ENCODE results near the gene IL6R.
A peak's percentile ranks its signal among the peaks of the same experiment; 100 is the strongest.

IL6R gene

DNA sequence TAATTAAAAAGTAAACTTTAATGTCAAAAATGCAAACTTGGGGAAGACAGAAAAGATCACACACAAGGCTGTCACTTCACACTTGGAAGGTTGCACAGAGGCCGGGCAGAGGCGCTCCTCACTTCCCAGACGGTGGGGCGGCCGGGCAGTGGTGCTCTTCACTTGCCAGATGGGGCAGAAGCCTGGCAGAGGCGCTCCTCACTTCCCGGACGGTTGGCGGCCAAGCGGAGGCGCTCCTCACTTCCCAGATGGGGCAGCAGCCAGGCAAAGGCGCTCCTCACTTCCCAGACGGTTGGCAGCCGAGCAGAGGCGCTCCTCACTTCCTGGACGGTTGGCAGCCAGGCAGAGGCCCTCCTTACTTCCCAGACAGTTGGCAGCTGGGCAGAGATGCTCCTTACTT, 25.8 kb upstream of the IL6R start:
- DNase-seq (ENCODE audit: extremely low read depth, insufficient read length), result no peak
- TF ChIP-seq, protein P1, sequence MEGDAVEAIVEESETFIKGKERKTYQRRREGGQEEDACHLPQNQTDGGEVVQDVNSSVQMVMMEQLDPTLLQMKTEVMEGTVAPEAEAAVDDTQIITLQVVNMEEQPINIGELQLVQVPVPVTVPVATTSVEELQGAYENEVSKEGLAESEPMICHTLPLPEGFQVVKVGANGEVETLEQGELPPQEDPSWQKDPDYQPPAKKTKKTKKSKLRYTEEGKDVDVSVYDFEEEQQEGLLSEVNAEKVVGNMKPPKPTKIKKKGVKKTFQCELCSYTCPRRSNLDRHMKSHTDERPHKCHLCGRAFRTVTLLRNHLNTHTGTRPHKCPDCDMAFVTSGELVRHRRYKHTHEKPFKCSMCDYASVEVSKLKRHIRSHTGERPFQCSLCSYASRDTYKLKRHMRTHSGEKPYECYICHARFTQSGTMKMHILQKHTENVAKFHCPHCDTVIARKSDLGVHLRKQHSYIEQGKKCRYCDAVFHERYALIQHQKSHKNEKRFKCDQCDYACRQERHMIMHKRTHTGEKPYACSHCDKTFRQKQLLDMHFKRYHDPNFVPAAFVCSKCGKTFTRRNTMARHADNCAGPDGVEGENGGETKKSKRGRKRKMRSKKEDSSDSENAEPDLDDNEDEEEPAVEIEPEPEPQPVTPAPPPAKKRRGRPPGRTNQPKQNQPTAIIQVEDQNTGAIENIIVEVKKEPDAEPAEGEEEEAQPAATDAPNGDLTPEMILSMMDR (IDR thresholded peaks at IDR 0.05; ENCODE audit: insufficient read depth, low read length, poor library complexity, severe bottlenecking), result no peak
- H3K27me3 ChIP-seq (replicated peaks; ENCODE audit: control insufficient read depth, insufficient read depth, low read length), result no peaks in the 10 kb centered on the region

DNA sequence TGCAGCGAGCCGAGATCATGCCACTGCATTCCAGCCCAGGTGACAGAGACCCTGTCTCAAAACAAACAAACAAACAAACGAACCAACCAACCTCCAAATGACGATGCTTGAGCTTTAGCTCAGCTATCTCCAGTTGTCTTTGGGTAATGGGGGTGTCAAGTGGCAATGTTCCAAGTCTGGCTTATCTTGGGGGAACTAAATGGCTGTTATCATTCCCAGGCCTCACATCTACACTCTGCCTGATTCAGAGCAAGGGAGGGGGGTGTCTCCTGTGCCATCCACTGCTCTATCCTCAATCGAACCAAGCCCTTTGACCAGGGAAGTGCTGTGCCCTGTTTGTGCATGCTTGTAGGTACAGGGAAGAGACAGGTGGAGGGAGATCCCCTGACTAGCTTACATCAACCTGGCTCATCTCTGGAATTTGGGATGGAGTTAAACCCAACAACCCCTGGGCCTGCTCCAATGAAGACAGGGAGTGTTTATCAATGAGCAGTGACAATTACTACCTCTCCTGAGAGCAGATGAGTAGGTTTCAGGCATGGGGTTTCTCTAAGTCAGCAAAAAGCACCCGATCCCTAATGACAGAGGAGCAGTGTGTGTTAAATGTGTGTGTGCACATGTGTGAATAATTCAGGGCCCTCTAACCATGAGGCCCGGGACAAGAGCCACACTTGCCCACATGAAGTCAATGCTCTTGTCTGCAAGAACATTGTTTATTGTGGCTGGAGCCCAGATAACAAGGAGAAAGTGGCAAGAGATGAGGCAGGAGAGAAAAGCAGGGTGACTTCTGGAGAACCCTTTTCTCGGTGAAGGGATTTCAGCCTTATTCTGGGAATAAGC, 20.3 kb upstream of the IL6R start:
- H3K27me3 ChIP-seq (replicated peaks; ENCODE audit: control insufficient read depth, insufficient read depth, low read length), result no peaks in the 10 kb centered on the region
- no peaks in the 10 kb centered on the region for H3K36me3 ChIP-seq (ENCODE audit: control insufficient read depth, insufficient read depth, low read length)
- TF ChIP-seq, protein P1 (IDR thresholded peaks at IDR 0.05; ENCODE audit: insufficient read depth, low read length, poor library complexity, severe bottlenecking), result no peak

More for the DNA sequence above, 25.8 kb upstream of the IL6R start:
- Histone ChIP-seq H3K4me3 (replicated peaks; ENCODE audit: low read depth, low read length) (no peak overlapping the region), H3K36me3 (ENCODE audit: control insufficient read depth, insufficient read depth, low read length) (no peaks in the 10 kb centered on the region)

DNA sequence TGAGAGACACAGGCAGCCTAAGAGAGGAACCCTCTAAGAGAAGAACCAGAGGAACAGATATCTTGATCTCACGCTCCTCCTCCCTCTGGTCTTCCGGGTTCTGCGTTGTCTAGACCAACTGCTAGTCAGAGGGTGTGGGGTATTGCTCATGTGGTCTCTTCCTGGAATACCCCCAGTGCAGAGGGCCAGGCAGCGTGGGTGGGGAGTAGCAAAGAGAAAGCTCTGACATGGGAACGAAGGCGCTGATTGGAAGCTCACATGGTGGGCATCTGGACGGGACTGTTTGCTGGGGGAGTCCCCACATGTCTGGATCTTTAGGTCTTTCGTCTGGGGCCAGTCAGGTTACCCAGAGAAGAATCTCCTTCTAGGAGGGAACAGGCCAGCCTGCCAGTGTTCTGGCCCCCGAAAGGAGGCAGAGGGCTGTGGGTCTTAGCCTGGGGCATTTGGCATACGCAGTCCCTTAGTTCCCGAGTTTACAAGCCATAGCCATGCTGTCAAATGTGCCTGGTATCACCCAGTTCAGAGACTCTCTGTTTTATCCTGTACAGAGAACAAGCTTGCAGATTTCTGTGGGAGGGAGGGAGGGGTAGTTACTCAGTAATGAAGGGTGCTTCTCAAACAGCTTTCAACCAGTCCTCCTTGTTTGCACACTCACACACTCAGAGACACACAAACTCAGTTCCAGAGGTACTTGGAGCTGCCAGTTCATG, 18.3 kb upstream of the IL6R start:
- H3K27me3 ChIP-seq (replicated peaks; ENCODE audit: control insufficient read depth, insufficient read depth, low read length), result no peaks in the 10 kb centered on the region
- TF ChIP-seq, protein P1 (IDR thresholded peaks at IDR 0.05; ENCODE audit: insufficient read depth, low read length, poor library complexity, severe bottlenecking), result no peak

More for the DNA sequence above, 20.3 kb upstream of the IL6R start:
- DNase-seq (ENCODE audit: extremely low read depth, insufficient read length), result no peak
- no peak overlapping the region for H3K4me3 ChIP-seq (replicated peaks; ENCODE audit: low read depth, low read length)

DNA sequence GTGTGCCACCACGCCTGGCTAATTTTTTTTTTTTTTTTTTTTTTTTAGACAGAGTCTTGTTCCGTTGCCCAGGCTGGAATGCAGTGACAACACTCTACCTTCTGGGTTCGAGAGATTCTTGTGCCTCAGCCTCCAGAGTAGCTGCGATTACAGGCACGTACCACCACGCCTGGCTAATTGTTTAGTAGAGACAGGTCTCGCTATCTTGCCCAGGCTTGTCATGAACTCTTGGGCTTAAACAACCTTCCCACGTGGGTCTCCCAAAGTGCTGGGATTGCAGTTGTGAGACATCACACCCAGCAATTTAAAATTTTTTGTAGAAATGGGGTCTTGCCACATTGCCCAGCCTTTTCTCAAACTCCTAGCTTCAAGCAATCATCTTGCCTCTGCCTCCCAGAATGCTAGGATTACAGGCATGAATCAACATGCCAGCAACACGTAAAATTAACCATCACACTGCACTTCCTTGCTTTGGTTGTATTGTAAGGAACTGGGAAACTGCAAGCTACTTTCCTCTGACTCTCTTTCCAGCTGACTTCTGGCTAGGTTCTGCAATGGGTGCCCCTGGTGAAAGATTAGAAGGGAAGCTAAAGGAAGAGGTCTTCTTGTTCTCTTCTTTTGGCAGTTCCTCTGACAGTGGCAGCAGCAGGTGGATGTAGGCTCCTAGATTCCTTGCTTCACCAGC, 13.9 kb upstream of the IL6R start:
- TF ChIP-seq, protein P1 (IDR thresholded peaks at IDR 0.05; ENCODE audit: insufficient read depth, low read length, poor library complexity, severe bottlenecking), result no peak
- no peak for DNase-seq (ENCODE audit: extremely low read depth, insufficient read length)
- no peaks in the 10 kb centered on the region for H3K27me3 ChIP-seq (replicated peaks; ENCODE audit: control insufficient read depth, insufficient read depth, low read length)
- no peaks in the 10 kb centered on the region for H3K36me3 ChIP-seq (ENCODE audit: control insufficient read depth, insufficient read depth, low read length)
- H3K4me3 ChIP-seq (replicated peaks; ENCODE audit: low read depth, low read length), result no peak overlapping the region

More for the DNA sequence above, 18.3 kb upstream of the IL6R start:
- no peaks in the 10 kb centered on the region for H3K36me3 ChIP-seq (ENCODE audit: control insufficient read depth, insufficient read depth, low read length)
- peak; percentile 74 for DNase-seq (ENCODE audit: extremely low read depth, insufficient read length)
- H3K4me3 ChIP-seq (replicated peaks; ENCODE audit: low read depth, low read length), result peak overlapping the region; percentile 14

DNA sequence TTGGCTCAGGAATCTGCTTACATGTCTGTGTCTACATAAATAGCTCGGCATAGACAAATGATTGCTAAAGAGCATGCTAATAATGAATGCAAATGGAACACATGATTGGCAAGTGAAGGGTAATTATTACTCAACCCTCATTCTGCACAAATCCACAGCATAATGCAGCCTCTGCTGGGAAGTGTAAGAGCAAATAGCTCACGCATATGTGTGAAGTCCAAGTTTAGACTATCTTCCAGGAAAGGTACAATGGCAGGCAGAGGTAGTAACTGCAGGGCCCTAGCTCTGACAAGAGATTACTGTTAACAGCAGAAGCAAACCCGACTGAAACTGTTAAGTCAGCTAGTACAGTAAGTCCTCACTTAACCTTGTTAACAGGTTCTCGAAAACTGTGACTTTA, 7.0 kb upstream of the IL6R start:
- no peak for DNase-seq (ENCODE audit: extremely low read depth, insufficient read length)
- TF ChIP-seq, protein P1 (IDR thresholded peaks at IDR 0.05; ENCODE audit: insufficient read depth, low read length, poor library complexity, severe bottlenecking), result no peak
- Histone ChIP-seq H3K27me3 (replicated peaks; ENCODE audit: control insufficient read depth, insufficient read depth, low read length) (no peaks in the 10 kb centered on the region), H3K36me3 (ENCODE audit: control insufficient read depth, insufficient read depth, low read length) (no peaks in the 10 kb centered on the region), H3K4me3 (replicated peaks; ENCODE audit: low read depth, low read length) (no peak overlapping the region)
